GM18867 (cell line): ENCODE measurements around the gene ANKS3.

Experiments
- ATAC-seq: cut with Tn5 transposase; IDR thresholded peaks from one replicate; pipeline ENCODE4 v1.9.1; 2021; ENCODE audit warnings: mild to moderate bottlenecking, moderate library complexity; ENCODE audit not compliant: unreplicated experiment

ANKS3 gene

DNA sequence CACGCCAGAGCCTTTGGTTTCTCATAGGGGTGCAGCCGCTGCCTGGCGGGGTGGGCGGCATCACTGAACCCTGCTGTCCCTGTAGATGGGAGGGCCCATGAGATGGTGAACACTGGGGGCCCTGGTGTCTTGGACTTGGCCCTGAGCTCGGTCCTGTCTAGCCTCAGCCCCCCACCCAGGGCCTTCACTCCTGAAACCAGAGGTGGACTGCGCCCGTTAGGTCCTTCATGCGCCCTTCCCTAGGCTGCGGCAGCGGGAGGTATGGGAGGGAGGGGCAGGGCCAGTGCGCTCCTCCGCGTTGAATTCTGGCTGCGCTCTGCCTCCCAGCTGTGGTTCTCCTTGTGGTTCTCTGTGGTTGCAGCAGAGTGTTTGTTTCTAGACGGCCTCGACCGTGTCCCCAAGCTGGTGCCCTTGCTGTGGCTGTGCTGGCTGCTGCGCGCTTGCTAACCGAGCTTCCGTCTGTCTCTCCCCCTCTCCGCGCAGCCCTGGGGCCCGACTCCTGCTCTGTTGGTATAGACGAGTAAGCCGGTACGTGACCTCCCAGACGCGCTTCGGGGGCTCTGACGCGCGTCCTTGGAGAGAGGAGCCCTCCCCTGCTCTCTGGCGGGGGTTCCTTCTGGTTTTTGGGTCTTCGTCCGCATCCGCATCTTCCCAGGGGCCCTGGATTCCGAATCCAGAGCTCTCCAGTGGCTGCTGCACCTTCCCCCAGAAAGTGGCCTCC, 48.1 kb downstream of the ANKS3 start:
- ATAC-seq: no peak

DNA sequence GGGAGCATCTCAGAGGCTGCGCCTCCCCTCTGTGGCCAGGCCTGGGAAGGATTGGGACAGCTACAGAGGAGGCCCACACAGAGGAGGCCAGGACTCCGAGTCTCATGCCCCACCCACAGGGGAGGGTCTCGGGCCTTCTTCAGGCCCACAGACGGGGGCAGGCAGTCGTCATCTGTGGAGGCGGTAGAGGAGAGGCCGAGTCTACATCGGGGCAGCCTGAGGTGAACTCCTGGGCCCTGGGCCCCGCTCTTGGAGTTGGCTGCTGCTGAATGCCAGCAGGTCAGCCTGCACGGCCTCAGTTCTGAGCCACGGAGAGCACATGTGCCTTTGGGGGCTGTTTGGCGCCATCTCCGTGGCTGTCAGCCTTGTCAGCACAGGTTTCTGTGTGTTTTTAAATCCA, 48.8 kb downstream of the ANKS3 start:
- no peak for ATAC-seq

DNA sequence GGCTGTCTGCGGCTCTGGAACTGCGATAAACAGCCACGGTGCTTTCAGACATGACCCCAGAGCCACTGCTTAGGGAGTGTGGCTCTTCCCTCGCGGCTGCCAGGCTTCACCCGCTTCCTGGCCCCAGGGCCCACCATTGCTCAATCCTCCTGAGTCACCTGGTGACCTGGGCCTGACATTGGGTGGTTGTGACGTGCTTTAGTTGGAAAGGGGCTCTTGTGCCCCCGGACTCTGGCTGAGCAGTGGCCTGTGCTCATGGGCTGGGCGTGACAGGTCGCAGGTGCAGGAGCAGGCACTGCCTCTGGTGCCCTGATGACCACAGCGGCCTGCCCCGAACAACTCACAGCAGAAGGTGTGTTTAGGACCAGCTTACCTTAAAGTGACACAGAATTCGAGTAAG, 49.3 kb downstream of the ANKS3 start:
- ATAC-seq: no peak

DNA sequence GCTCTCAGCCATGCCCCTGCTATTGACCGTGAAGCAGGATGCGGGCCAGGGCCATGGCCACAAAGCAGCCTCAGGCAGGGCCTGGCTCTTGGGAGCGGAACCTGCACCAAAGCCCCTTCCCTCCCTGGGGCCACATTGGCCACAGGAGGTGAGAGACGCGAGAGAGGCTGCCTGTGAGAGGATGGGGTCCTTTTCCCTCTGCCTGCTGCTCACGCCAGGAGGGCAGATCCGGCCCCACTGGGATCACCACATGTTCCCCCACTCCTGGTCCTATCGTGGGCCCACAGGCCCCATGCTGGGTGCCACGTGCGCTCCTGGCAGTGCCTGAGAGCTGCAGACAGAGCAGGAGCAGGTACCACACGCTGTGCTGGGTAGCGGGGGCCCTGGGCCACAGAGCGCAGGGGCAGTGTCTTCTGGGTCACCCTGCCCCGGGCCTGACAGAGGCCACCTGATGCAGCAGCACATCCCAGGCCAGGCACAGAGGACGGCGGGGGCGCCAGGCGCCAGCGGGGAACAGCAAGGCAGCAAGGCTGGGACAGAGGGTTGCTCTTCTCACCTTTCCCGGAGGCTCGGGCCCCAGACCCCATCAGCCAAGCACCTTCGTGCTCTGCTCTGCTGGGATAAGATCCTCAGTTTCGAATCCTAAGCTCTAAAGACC, 49.9 kb downstream of the ANKS3 start:
- ATAC-seq: no peak

DNA sequence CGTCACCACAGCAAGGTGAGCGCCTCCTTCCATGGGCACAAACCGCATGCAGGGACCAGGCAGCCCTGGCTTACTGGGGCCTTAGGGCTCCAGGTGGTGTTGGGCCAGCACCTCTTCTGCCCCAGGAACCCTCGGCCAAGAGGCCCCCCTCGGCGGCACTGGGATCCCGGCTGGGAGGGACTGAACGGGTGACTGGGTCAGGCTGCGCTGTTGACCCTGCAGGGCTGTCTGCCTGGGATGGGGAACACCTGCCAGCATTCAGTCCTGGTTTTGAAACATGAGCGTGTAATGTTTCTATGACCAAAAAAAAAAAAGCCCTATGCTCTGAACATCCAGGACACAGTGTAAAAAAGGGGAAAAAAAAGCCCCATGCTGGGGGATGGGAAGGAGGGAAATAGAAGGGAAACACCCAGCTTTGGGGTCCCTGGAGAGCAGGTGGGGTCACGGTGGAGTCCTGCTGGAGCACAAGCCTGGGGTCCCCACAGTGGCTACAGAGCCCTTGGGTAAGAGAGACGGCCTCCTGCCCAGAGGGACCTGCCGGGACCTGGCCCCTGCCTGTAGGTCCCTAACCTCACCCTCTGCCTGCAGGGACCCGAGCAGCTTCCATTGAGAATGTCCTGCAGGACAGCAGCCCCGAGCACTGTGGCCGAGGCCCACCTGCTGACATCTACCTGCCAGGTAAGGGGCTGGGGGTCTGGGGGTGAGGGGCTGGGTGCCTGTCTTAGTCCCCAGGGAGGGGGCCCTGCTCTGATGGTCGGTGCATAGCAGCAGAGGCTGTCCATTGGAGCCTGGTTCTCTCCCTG, 50.6 kb downstream of the ANKS3 start:
- ATAC-seq: no peak

DNA sequence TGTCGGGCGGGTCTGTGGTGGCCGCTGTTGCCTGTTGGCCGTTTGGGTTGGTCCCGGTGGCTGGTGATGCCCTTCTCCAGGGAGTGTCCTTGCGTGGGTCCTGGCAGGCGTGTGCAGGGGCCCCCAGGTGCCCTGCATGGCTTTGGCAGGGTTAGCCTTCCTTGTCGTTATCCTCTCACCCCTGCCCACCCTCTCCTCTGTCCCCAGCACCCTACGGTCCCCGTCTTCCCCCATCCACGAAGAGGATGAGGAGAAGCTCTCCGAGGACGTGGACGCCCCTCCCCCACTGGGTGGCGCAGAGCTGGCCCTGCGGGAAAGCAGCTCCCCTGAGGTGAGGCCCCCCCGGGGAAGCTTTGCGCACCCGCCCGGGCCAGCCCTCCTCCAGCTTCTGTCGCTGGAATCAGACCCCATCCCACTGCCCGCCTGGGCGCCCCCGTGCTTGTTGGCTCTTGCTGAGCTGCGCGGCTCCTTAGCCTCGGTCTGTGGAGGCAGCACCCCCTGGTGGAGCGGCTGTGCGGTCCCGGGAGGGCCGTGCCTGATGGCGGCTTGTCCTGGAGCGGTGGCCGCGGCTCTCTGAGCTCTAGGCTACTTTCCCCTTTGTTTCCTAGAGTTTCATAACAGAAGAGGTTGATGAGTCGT, 51.3 kb downstream of the ANKS3 start:
- ATAC-seq: no peak

DNA sequence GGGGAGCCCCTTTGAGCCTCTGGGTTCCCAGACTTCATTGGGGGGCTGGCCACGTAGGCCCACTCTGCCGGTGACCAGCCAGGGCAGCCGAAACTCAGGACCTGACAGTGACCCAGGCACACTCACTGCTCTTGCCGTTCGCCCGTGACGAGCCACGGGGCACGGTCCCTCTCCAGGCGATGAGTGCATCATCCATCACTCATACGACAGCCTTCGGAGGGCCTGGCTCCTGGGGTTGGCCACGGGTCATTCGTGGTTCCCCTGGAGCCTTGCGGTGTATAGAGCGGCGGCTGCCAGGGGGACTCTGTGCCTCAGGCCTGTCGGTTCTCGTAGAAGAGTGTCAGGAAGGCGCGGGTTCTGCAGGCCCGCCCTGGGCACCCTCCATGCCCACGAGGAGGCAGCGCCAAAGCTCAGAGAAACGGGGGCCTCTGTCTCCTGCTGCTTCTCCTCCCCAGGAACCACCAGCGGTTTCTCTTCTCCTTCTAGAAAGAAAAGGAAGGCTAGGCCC, 51.9 kb downstream of the ANKS3 start:
- no peak for ATAC-seq

DNA sequence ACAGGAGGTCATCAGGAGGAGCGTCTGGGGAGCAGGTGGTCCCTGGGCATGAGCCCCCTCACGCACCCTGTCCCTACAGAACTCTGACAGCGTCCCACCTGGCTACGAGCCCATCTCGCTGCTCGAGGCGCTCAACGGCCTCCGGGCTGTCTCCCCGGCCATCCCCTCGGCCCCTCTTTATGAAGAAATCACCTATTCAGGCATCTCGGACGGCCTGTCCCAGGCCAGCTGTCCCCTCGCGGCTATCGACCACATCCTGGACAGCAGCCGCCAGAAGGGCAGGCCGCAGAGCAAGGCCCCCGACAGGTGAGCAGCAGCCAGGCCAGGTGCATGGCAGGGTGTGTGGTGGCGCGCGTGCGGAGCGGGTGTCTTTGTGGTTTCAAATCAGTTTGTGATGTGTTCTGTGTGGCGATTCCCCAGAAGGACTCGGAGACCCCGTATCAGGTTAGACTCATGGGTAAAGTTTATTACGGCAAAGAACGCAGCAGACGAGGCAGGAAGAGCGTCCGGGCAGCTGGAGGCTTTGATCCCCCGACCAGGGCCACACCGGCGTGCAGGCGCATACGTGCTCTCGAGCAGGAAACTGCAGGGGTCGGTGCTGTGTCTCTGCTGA, 52.5 kb downstream of the ANKS3 start:
- no peak for ATAC-seq

DNA sequence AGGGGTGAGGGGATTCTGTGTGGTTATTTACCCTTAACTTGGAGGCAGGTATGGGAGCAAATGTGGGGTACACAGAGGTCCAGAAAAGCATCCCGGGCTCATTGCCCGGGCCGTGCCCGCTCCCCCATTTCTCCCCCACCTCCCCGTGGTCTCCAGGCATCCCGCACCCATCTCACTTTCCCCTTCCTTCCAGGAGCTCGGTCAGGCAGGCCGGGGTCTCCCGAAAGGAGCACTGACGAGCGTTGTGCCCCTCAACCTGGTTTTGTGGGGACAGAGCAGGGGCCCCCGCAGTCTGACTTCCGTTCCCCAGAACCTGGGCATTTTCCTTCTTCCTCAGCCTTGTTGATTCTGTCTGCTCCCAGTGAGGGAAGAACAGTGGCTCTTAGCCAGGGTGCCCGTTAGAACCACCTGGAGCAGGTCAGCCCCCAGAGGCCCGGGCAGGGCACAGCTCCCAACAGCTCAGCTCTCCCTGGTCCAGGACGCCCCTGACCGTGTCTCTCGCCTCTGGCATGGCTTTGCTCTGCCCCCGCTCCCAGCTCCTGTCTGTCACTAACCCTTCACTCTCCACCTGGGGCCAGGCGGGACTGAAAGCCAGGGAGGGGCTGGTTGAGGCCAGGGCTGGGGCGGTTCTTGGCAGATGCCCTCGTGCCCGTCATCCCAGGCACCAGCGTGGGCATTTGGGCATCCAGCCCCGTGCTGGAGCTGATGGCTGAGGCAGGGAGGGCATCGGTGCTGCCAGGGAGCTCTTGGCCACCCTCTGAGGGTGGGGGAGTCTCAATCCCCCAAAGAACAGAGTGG, 53.2 kb downstream of the ANKS3 start:
- ATAC-seq: no peak

DNA sequence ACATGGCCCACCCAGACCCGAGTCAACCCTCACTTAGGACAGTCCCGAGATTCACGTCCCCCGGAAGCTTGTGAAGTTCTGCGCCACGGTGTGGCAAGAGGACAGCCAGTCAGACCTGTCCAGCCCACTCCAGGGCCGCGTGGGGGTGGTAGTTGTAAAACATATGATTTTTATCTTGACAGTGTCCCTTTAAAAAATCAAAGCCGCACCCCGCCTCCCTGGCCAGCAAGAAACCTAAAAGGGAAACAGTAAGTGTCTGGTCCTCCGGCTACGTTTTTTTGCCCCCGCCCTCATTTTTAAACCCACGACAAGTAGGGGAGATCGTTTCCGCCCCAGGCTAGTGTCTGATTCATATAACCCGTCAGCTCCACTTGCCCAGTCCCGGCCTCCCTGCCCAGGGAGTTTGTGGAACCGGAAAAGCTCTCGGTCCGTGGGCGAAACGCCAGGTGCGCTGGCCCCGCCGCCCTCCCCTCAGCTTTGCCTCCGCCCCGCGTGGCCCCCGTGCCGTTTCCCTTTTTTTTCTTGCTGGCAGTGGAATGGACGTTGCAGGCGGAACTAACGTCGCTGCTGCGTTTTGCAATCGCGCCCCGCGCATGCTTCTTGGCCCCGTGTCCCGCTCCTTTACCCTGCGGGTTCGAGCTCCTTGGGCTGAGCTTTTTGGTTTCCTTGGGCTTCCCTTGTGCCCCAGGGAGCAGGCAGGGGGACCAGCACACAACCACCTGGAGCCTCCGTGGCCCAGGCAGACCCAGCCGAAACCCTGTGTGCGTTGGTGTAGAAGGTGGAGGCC, 54.0 kb downstream of the ANKS3 start:
- ATAC-seq: no peak

DNA sequence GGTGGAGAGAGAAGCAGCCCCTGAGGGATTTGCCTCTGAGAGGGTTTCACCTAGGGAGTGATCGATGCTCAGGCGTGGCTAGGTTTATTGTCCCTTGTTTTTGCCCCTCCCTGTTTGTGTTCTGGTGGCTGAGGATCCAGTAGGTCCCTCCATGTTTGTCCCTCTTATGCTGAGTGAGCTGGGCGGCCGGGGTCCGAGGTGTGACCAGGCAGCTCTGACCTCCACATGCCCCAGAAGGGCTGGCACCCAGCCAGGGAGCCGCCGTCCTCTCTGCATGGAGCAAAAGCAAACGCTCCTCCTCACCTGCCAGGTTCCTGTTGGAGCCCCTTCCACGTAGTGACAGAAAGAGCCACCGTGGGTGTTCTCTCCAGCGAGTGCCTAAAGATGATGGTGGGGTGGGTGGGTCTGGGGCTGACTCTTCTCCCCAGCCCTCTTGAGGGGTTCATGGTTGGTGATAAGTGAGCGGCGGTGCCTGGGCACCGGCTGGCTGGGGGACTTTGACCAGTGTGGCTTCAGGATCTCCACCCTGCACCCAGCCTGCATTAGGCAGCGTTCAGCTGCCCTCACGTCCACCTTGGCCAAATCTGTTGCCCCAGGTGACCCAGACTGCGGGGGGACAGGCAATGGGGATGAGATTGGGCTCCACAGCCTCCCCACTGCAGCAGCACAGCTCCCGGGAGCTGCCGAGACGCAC, 54.8 kb downstream of the ANKS3 start:
- no peak for ATAC-seq

DNA sequence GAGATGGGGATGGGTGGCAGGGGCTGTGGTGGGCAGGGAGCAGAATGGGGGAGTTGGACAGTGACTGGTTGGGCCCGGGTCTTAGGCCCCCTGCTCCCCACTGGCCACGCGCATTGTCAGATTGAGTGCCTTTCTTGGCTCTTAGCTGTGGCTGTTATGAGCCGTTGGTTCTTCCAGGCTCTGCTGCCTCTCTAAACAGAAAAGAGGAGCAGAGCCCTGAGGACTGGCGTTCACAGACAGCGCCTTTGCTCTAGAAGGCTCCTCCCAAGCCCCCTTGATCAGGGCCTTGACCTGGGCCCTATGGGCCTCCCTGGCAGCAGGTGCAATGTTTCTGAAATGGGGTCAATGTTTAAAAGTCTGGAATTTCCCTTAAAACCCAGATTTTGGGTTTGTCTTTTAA, 55.5 kb downstream of the ANKS3 start:
- ATAC-seq: no peak

DNA sequence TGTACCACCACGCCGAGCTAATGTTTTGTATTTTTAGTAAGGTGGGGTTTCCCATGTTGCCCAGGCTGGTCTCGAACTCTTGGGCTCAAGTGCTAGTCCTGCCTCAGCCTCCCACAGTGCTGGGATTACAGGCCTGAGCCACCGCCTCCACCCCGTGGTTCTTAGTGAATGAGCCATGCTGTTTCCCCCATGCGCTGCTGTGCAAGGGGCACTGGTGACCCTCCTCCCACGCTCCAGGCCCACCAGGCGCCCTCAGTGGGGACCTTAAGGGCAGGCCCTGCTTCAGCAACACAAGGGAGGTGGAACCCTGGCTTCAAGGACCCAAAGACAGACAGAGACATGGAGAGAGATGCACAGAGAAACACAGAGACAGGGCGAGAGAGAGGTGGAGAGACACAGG, 56.1 kb downstream of the ANKS3 start:
- no peak for ATAC-seq

DNA sequence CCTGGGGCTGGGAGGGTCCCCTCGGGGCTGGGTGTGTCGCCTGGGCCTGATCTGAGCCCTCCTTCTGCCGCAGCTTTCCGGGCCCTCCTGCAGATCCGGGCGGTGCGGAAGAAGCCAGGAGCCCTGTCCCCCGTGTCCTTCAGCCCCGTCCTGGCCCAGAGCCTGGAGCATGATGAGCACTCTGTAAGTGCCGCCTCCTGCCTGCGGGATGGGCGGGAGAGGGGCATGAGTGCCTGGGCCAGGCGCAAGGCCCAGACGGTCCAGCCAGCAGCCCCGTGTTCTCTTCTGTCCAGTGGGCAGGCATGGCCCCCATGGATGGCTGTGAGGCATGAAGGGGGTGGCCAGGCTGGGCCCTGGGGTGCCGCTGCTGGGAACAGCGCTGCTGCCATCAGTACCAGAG, 56.7 kb downstream of the ANKS3 start:
- ATAC-seq: no peak

DNA sequence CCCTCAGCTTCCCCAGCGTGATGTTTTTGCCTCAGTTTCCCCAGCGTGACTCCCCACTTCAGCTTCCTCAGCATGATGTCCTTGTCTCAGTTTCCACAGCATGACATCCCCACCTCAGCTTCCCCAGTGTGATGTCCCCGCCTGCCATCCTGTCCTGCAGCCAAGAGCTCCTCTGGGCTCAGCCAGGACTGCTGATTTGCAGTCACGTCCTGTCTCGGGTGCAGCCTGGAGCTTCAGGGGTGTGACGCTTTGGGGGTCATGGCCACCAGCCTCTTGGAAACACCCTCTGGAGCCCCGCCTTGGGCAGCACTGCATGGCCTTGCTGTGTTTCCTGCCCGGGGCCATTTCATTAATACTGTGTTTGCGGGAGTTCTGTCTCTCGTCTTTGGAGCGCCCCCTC, 57.2 kb downstream of the ANKS3 start:
- no peak for ATAC-seq

DNA sequence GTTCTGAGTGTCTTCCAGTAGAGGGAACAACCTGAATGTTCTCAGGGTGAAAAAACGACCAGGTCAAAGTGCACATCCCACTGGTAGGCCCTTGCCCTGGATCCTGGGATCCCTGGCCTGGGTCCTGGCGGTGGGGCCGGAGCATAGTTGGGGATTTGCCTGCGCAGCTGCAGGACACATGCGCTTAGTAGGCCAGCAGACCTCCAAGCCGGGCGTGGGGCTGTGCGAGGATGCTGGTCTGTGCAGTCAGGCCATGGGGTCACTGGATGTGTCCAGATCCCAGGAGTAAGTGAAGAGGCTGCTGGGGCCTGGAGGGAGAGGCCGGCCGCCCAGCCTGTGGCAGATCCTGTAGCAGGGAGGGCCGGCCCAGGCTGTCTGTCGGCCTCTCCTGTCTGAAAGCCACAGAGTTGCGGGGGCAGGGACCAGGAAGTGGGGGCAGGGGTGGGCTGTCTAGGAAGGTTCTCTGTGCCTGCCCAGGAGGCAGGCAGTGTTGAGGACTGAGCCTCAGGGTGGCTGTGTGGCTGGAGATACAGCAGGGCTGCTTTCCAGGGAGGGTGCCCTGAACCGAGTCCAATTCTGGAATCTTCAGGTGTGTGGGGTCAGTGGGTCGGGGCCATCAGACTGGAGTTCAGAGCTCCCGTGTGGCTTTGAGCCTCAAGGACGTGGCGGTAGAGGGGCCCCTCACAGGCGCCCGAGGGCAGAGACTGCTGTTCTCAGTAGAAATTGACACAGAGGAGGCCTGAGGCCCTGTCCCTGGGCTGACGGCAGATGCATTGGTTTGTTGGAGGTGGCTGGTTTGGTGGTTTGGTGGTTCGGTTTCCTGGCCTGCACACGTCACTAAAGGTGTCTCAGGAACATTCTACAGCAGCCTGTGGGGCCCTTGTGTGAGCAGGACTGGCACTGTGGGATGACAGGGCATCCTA, 57.9 kb downstream of the ANKS3 start:
- no peak for ATAC-seq

DNA sequence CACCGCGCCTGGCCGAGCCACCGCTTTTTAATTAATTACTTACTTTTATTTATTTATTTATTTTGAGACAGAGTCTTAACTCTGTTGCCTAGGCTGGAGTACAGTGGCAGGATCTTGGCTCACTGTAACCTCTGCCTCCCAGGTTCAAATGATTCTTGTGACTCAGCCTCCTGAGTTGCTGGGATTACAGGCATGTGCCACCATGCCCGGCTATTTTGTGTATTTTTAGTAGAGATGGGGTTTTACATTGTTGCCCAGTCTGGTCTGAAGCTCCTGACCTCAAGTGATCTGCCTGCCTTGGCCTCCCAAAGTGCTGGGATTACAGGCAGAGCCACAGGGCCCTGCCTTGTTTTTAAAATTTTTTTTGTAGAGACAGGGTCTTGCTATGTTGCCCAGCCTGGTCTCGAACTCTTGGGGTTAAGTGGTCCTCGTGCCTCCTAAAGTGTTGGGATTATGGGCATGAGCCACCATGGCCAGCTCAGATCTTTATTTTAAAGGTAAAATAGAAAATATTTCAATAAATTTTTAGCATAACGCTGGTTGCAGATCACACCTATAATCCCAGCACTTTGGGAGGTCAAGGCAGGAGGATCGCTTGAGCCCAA, 59.0 kb downstream of the ANKS3 start:
- ATAC-seq: no peak
